ENCODE data around the gene KCTD14. TPM values are rescaled to one million over a fixed set of nuclear protein-coding genes. Genes with fewer than 3 reads are reported as not detected.
"Not testable (repeated sequence)": the region's sequence is repeated elsewhere in the genome, so short reads cannot be mapped to it uniquely, and the experiment has no call there.

KCTD14 gene
- total RNA-seq, 1 experiment from 2014 or later = 12.6 TPM

DNA sequence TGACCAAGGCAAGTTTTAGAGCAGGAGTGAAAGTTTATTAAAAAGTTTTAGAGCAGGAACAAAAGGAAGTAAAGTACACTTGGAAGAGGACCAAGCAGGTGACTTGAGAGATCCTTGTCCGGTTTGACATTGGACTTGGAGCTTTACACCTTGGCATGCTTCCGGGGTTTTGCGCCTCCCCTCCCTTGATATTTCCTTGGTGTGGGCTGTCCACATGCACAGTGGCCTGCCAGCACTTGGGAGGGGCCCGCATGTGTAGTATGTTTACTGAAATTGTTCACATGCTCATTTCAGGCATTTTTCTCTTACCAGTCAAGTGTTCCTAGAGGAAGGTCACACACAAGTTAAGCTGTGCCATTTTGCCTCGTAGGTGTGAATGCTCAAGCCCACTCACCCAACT lies 21.6 kb upstream of the KCTD14 start (continued):
- no peak for TF ChIP-seq FOXJ3 (CRISPR knock-in tag; IDR thresholded peaks at IDR 0.05; ENCODE audit: borderline replicate concordance)
- no peak for TF ChIP-seq ERG (CRISPR knock-in tag; IDR thresholded peaks at IDR 0.05)
- TF ChIP-seq E2F4 (CRISPR knock-in tag; IDR thresholded peaks at IDR 0.05; ENCODE audit: borderline replicate concordance, low read depth) = no peak
- no peak for TF ChIP-seq ELF4 (CRISPR knock-in tag; IDR thresholded peaks at IDR 0.05; ENCODE audit: low read depth)

DNA sequence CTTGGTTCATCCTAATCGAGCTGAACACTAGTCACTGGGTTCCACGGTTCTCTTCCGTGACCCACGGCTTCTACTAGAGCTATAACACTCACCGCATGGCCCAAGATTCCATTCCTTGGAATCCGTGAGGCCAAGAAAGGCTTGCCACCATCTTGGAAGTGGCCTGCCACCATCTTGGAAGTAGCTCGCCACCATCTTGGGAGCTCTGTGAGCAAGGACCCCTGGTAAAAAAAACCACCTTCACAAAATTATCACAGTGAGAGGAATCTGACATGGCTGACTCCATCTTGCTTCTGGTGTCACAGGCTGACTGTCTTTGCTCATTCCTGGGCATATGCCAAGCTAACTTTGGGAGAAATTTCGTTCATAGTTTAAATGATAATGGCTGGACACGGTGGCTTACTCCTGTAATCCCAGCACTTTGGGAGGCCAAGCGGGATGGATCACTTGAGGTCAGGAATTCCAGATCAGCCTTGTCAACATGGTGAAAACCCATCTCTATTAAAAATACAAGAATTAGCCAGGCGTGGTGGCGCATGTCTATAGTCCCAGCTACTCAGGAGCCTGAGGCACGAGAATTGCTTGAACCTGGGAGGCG lies 18.9 kb upstream of the KCTD14 start:
- DNase-seq (ENCODE audit: low spot score) (no peak), ATAC-seq (no peak)
- Mint-ChIP-seq H3K4me1 (peaks cover 22% of the 10 kb centered on the region), H3K4me3 (no peak overlapping the region), H3K27me3 (ENCODE audit: low read depth) (peaks cover 23% of the 10 kb centered on the region), H3K27ac (peak overlapping the region; percentile 44; the same call in 1 of the 2 replicates), H3K9me3 (peaks cover 4% of the 10 kb centered on the region; the same call in 1 of the 2 replicates), H3K36me3 (no peaks in the 10 kb centered on the region; the same call in 1 of the 2 replicates)
- CTCF ChIA-PET = interaction anchor here (0.8 to 1.2 kb wide), 2 partner anchors 21 to 48 kb away, joined by 3 to 12 read pairs; no protein-coding TSS in a partner anchor
- TF ChIP-seq JUN (CRISPR knock-in tag; IDR thresholded peaks at IDR 0.05) = no peak
- TF ChIP-seq NR2C2 (CRISPR knock-in tag; IDR thresholded peaks at IDR 0.05) = no peak
- no peak for TF ChIP-seq FOXJ3 (CRISPR knock-in tag; IDR thresholded peaks at IDR 0.05; ENCODE audit: borderline replicate concordance)
- POLR2A ChIA-PET = interaction anchor here (1.7 kb wide), 1 partner anchor 47 kb away, joined by 4 read pairs; the partner anchor contains the start of gene INTS4

GRCh38 chr11:78041380-78041719 lies 18.3 kb upstream of the KCTD14 start:
- not testable (repeated sequence) for ATAC-seq; H3K36me3 Mint-ChIP-seq; H3K4me3 Mint-ChIP-seq; H3K9me3 Mint-ChIP-seq; DNase-seq (ENCODE audit: low spot score)
- Mint-ChIP-seq H3K27me3 (ENCODE audit: low read depth) (peaks cover 23% of the 10 kb centered on the region), H3K27ac (peak overlapping the region; percentile 44; the same call in 1 of the 2 replicates), H3K4me1 (peaks cover 21% of the 10 kb centered on the region)
- ChIA-PET CTCF (interaction anchor here (0.8 to 1.7 kb wide), 5 partner anchors 10 to 47 kb away, joined by 3 to 12 read pairs (median 4); no protein-coding TSS in a partner anchor), POLR2A (interaction anchor here (0.6 to 1.7 kb wide), 2 partner anchors 47 to 784 kb away, joined by 4 to 5 read pairs; partner anchors contain the start of gene INTS4)
- TF ChIP-seq, protein P1, sequence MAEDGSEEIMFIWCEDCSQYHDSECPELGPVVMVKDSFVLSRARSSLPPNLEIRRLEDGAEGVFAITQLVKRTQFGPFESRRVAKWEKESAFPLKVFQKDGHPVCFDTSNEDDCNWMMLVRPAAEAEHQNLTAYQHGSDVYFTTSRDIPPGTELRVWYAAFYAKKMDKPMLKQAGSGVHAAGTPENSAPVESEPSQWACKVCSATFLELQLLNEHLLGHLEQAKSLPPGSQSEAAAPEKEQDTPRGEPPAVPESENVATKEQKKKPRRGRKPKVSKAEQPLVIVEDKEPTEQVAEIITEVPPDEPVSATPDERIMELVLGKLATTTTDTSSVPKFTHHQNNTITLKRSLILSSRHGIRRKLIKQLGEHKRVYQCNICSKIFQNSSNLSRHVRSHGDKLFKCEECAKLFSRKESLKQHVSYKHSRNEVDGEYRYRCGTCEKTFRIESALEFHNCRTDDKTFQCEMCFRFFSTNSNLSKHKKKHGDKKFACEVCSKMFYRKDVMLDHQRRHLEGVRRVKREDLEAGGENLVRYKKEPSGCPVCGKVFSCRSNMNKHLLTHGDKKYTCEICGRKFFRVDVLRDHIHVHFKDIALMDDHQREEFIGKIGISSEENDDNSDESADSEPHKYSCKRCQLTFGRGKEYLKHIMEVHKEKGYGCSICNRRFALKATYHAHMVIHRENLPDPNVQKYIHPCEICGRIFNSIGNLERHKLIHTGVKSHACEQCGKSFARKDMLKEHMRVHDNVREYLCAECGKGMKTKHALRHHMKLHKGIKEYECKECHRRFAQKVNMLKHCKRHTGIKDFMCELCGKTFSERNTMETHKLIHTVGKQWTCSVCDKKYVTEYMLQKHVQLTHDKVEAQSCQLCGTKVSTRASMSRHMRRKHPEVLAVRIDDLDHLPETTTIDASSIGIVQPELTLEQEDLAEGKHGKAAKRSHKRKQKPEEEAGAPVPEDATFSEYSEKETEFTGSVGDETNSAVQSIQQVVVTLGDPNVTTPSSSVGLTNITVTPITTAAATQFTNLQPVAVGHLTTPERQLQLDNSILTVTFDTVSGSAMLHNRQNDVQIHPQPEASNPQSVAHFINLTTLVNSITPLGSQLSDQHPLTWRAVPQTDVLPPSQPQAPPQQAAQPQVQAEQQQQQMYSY (CRISPR knock-in tag; IDR thresholded peaks at IDR 0.05) = peak; percentile 75; the same call in 1 of the 2 replicates

GRCh38 chr11:78040691-78041379 lies 17.8 kb upstream of the KCTD14 start:
- Mint-ChIP-seq H3K4me1 (peaks cover 17% of the 10 kb centered on the region), H3K27me3 (ENCODE audit: low read depth) (peaks cover 20% of the 10 kb centered on the region), H3K27ac (no peak overlapping the region), H3K36me3 (no peaks in the 10 kb centered on the region; the same call in 1 of the 2 replicates), H3K9me3 (peaks cover 4% of the 10 kb centered on the region; the same call in 1 of the 2 replicates), H3K4me3 (no peak overlapping the region)
- ChIA-PET CTCF (interaction anchor here (0.6 to 1.7 kb wide), 6 partner anchors 9 to 47 kb away, joined by 3 to 12 read pairs (median 4); no protein-coding TSS in a partner anchor), POLR2A (interaction anchor here (0.6 to 1.7 kb wide), 2 partner anchors 46 to 785 kb away, joined by 4 to 5 read pairs; partner anchors contain the start of gene INTS4)
- TF ChIP-seq ZNF219 (CRISPR knock-in tag; IDR thresholded peaks at IDR 0.05; ENCODE audit: borderline replicate concordance) = 0 out of 2 replicates have a peak, but pooled peaks have one; percentile 22
- no peak for TF ChIP-seq ATF2 (CRISPR knock-in tag; IDR thresholded peaks at IDR 0.05; ENCODE audit: borderline replicate concordance, low read depth)
- DNase-seq (ENCODE audit: low spot score) (no peak), ATAC-seq (peak; percentile 51)

Data from WTC11 (cell line).